Ascending aorta (tissue), 2 donors: Measurements from ENCODE around the gene LTA. TPM values are rescaled to one million over a fixed set of nuclear protein-coding genes. Genes with fewer than 3 reads are reported as not detected.

ENCODE experiments used
- DNase-seq, 2 donors: peaks; one replicate each; pipeline ENCODE4 v3.0.0-alpha.2; 2019; ENCODE audit warnings: low spot score in 2 of 2
- H3K27ac ChIP-seq, 2 donors: fragments of 200-600 bp; sonication (generic); one replicate each; pipeline ENCODE4 v1.5.1; 2016 to 2017; ENCODE audit warnings: mild to moderate bottlenecking in 1 of 2
- H3K27me3 ChIP-seq: fragments of 200-600 bp; sonication (generic); one replicate; pipeline ENCODE4 v1.5.1; 2017
- H3K36me3 ChIP-seq, 2 donors: fragments of 200-600 bp; sonication (generic); one replicate each; pipeline ENCODE4 v1.5.1; 2016
- H3K4me1 ChIP-seq, 2 donors: fragments of 200-600 bp; sonication (generic); one replicate each; pipeline ENCODE4 v1.5.1; 2016 to 2017; ENCODE audit warnings: mild to moderate bottlenecking in 1 of 2
- H3K4me3 ChIP-seq, 2 donors: fragments of 200-600 bp; sonication (generic); one replicate each; pipeline ENCODE4 v1.5.1; 2016 to 2017; ENCODE audit warnings: mild to moderate bottlenecking in 1 of 2
- H3K9me3 ChIP-seq, 2 donors: fragments of 200-600 bp; sonication (generic); one replicate each; pipeline ENCODE4 v1.5.1; 2016
- intact Hi-C: fragments of 100-400 bp; cut with DNase I; formaldehyde crosslinking; loops from one replicate; pipeline ENCODE4 v1.15.1; 2023
- total RNA-seq: library from RNA; depleted of rRNA; stranded (reverse); fragments of >200 nt; gene quantifications from one replicate; pipeline ENCODE4 v1.1.0, GENCODE V29; 2016
- TF ChIP-seq, protein P1 (sequence below), 3 experiments: fragments of 200-600 bp in 2 of 3; fragments of 450-650 bp in 1 of 3; sonication (generic) in 2 of 3; IDR thresholded peaks; one replicate each; pipeline ENCODE4 v1.5.1; 2016 to 2019; ENCODE audit warnings: antibody characterized with exemption in 3 of 3, mild to moderate bottlenecking in 1 of 3, moderate library complexity in 1 of 3

Gene LTA
- total RNA-seq, 1 donor from 2014 or later, result not detected

GRCh38 chr6:31540640-31541039 is 31.4 kb upstream of the LTA start:
- intact Hi-C loops, result loop anchor here (5.0 to 10.0 kb wide), 6 partner anchors 138 to 1874 kb away; partner anchors contain the start of genes AGER, CUTA, MICA and MRPS18B
- peaks cover 13 to 32% of the 10 kb centered on the region in 2 donors for H3K4me1 ChIP-seq
- H3K36me3 ChIP-seq, result peaks cover 36 to 48% of the 10 kb centered on the region in 2 donors
- H3K4me3 ChIP-seq, result peak overlapping the region; percentile 76 to 88
- peak overlapping the region; percentile 94 to 95 for H3K27ac ChIP-seq
- no peak for DNase-seq
- no peaks in the 10 kb centered on the region for H3K9me3 ChIP-seq
- TF ChIP-seq, protein P1, sequence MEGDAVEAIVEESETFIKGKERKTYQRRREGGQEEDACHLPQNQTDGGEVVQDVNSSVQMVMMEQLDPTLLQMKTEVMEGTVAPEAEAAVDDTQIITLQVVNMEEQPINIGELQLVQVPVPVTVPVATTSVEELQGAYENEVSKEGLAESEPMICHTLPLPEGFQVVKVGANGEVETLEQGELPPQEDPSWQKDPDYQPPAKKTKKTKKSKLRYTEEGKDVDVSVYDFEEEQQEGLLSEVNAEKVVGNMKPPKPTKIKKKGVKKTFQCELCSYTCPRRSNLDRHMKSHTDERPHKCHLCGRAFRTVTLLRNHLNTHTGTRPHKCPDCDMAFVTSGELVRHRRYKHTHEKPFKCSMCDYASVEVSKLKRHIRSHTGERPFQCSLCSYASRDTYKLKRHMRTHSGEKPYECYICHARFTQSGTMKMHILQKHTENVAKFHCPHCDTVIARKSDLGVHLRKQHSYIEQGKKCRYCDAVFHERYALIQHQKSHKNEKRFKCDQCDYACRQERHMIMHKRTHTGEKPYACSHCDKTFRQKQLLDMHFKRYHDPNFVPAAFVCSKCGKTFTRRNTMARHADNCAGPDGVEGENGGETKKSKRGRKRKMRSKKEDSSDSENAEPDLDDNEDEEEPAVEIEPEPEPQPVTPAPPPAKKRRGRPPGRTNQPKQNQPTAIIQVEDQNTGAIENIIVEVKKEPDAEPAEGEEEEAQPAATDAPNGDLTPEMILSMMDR (IDR thresholded peaks at IDR 0.05), result no peak
- no peaks in the 10 kb centered on the region for H3K27me3 ChIP-seq

DNA sequence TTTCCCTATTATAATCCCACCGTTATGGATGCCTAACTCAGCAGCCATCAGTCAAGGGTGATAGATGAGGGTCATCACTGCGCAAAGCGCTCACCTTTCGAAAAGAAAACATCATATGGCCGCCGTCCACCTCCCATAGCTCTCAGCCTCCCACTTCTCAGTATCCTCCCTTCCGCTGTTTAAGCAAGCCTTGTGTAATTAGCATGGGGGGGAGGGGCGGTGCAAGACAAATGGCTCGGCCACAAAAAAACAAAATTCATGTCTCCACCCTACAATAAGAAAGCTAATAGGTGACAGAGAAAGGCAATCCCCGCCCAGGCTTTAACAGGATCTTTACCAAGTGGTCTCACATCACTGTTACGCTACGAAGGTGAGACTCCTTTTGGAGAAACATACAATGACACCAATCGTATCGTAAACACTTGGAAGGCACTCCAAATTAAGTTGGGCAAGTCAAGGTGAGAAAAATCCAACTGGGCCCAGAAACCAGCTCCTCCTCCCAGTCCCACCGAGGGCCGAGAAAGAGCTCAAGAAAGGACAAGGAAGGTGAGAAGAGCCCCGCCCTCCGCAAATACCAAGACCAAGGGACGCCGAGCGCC is 30.9 kb upstream of the LTA start:
- Histone ChIP-seq H3K4me1 (peaks cover 13 to 32% of the 10 kb centered on the region in 2 donors), H3K4me3 (peak overlapping the region; percentile 76 to 88), H3K36me3 (peaks cover 30 to 43% of the 10 kb centered on the region in 2 donors), H3K9me3 (no peaks in the 10 kb centered on the region), H3K27me3 (no peaks in the 10 kb centered on the region), H3K27ac (peak overlapping the region; percentile 94 to 95)
- intact Hi-C loops, result loop anchor here (5.0 to 10.0 kb wide), 6 partner anchors 139 to 1874 kb away; partner anchors contain the start of genes AGER, CUTA, MICA and MRPS18B
- TF ChIP-seq, protein P1 (IDR thresholded peaks at IDR 0.05), result peak in 1 of 3 experiments; percentile 2
- DNase-seq, result no peak

GRCh38 chr6:31541658-31542521 is 30.2 kb upstream of the LTA start, which contains the start of gene DDX39B:
DDX39B (minus strand) TSS chr6:31542003; CDS start chr6:31540532, 1,471 bp downstream.
- Histone ChIP-seq H3K27ac (peak within 1 kb of the TSS; percentile 94 to 95), H3K4me1 (peaks cover 13 to 32% of the 10 kb centered on the region in 2 donors), H3K4me3 (peak within 1 kb of the TSS; percentile 76 to 88), H3K27me3 (no peaks in the 10 kb centered on the region), H3K36me3 (peaks cover 23 to 36% of the 10 kb centered on the region in 2 donors), H3K9me3 (no peaks in the 10 kb centered on the region)
- peak; percentile 83 to 97 for DNase-seq
- intact Hi-C loops, result loop anchor here (2.0 to 10.0 kb wide), 7 partner anchors 47 to 1873 kb away; partner anchors contain the start of genes AGER, CUTA, MICA and MRPS18B
- TF ChIP-seq, protein P1 (IDR thresholded peaks at IDR 0.05), result peak in 1 of 3 experiments; percentile 1

DNA sequence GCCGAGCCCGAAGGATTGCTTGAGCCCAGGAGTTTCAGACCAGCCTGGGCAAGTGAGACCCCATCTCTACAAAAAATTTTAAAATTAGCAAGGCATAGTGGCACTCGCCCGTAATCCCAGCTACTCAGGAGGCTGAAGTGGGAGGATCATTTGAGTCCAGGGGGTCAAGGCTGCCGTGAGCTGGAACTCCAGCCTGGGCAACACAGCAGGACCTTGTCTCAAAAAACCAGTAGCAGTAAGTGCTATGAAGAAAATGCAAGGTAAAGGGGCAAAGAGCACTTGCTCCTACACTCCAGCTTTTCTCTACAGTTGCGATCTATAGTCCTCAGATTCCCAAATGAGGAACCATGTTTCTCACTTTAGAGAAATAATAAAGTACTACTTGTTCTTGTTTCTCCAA is 28.4 kb upstream of the LTA start:
- H3K4me1 ChIP-seq, result peaks cover 18 to 36% of the 10 kb centered on the region in 2 donors

GRCh38 chr6:31544676-31545075 is 27.4 kb upstream of the LTA start:
- no peak for DNase-seq
- Histone ChIP-seq H3K4me1 (peaks cover 17 to 26% of the 10 kb centered on the region in 2 donors), H3K27me3 (no peaks in the 10 kb centered on the region), H3K9me3 (no peaks in the 10 kb centered on the region), H3K4me3 (no peak overlapping the region), H3K36me3 (peaks cover 6 to 12% of the 10 kb centered on the region in 2 donors), H3K27ac (no peak overlapping the region)
- intact Hi-C loops, result loop anchor here (5.0 to 10.0 kb wide), 7 partner anchors 142 to 1870 kb away; partner anchors contain the start of genes AGER, CUTA, MICA and MRPS18B
- TF ChIP-seq, protein P1 (IDR thresholded peaks at IDR 0.05), result no peak

More for the DNA sequence above, 28.4 kb upstream of the LTA start:
- intact Hi-C loops, result loop anchor here (2.0 to 10.0 kb wide), 7 partner anchors 49 to 1871 kb away; partner anchors contain the start of genes AGER, CUTA, MICA and MRPS18B
- H3K4me3 ChIP-seq, result no peak overlapping the region
- H3K27me3 ChIP-seq, result no peaks in the 10 kb centered on the region
- TF ChIP-seq, protein P1 (IDR thresholded peaks at IDR 0.05), result no peak
- peaks cover 7 to 18% of the 10 kb centered on the region in 2 donors for H3K36me3 ChIP-seq
- no peak for DNase-seq
- H3K9me3 ChIP-seq, result no peaks in the 10 kb centered on the region
- no peak overlapping the region for H3K27ac ChIP-seq
